T-helper 1 cell treated with Interleukin-12 subunit alpha and Interleukin-12 subunit beta and Interleukin-4 antibody, amounts not matched to agents 30 μg/mL and 1 μg/mL, for 36 hours (primary cell): ENCODE data around the gene PLA2G5.
"Not testable (repeated sequence)": the region's sequence is repeated elsewhere in the genome, so short reads cannot be mapped to it uniquely, and the experiment has no call there.

Experiments used
- H3K27ac Mint-ChIP-seq: one replicate; pipeline ENCODE4 v1.8.0; 2021; ENCODE audit warnings: mild to moderate bottlenecking, mixed read lengths
- H3K27me3 Mint-ChIP-seq: one replicate; pipeline ENCODE4 v1.8.0; 2021; ENCODE audit warnings: low read depth, mixed read lengths
- H3K36me3 Mint-ChIP-seq: one replicate; pipeline ENCODE4 v1.8.0; 2021; ENCODE audit warnings: low read depth, mixed read lengths
- H3K4me1 Mint-ChIP-seq: one replicate; pipeline ENCODE4 v1.8.0; 2021; ENCODE audit warnings: low read depth, mixed read lengths
- H3K4me3 Mint-ChIP-seq: one replicate; pipeline ENCODE4 v1.8.0; 2021; ENCODE audit warnings: mild to moderate bottlenecking, moderate library complexity, mixed read lengths
- H3K9me3 Mint-ChIP-seq: one replicate; pipeline ENCODE4 v1.8.0; 2021; ENCODE audit warnings: mixed read lengths

PLA2G5 gene

GRCh38 chr1:20130518-20130917 is 60.5 kb downstream of the PLA2G5 start:
- peaks cover 13% of the 10 kb centered on the region for H3K27me3 Mint-ChIP-seq
- H3K36me3 Mint-ChIP-seq, H3K4me1 Mint-ChIP-seq, H3K27ac Mint-ChIP-seq, H3K9me3 Mint-ChIP-seq, H3K4me3 Mint-ChIP-seq: not testable (repeated sequence)

- Mint-ChIP-seq H3K27me3 (peaks cover 9% of the 10 kb centered on the region), H3K4me1 (no peaks in the 10 kb centered on the region), H3K4me3 (no peak overlapping the region), H3K27ac (no peak overlapping the region), H3K36me3 (no peaks in the 10 kb centered on the region), H3K9me3 (no peaks in the 10 kb centered on the region)
These were observed 65.0 kb downstream of the PLA2G5 start for GRCh38 chr1:20134995-20135394.

GRCh38 chr1:20136249-20136648 is 66.3 kb downstream of the PLA2G5 start:
- no peak overlapping the region for H3K4me3 Mint-ChIP-seq
- peaks cover 8% of the 10 kb centered on the region for H3K27me3 Mint-ChIP-seq
- no peaks in the 10 kb centered on the region for H3K36me3 Mint-ChIP-seq
- no peak overlapping the region for H3K27ac Mint-ChIP-seq
- H3K9me3 Mint-ChIP-seq: no peaks in the 10 kb centered on the region
- no peaks in the 10 kb centered on the region for H3K4me1 Mint-ChIP-seq

GRCh38 chr1:20137055-20137454 is 67.1 kb downstream of the PLA2G5 start:
- Mint-ChIP-seq H3K4me3 (no peak overlapping the region), H3K9me3 (no peaks in the 10 kb centered on the region), H3K4me1 (no peaks in the 10 kb centered on the region), H3K27me3 (peaks cover 3% of the 10 kb centered on the region), H3K27ac (no peak overlapping the region), H3K36me3 (no peaks in the 10 kb centered on the region)

GRCh38 chr1:20137604-20138003 is 67.6 kb downstream of the PLA2G5 start:
- no peaks in the 10 kb centered on the region for H3K27me3 Mint-ChIP-seq

GRCh38 chr1:20138346-20138745 is 68.4 kb downstream of the PLA2G5 start:
- Mint-ChIP-seq H3K27ac (no peak overlapping the region), H3K36me3 (no peaks in the 10 kb centered on the region), H3K9me3 (no peaks in the 10 kb centered on the region), H3K4me1 (no peaks in the 10 kb centered on the region), H3K27me3 (no peaks in the 10 kb centered on the region), H3K4me3 (no peak overlapping the region)

More at GRCh38 chr1:20137604-20138003, 67.6 kb downstream of the PLA2G5 start:
- Mint-ChIP-seq H3K27ac (no peak overlapping the region), H3K9me3 (no peaks in the 10 kb centered on the region), H3K4me3 (no peak overlapping the region), H3K36me3 (no peaks in the 10 kb centered on the region), H3K4me1 (no peaks in the 10 kb centered on the region)

GRCh38 chr1:20138961-20139550 is 69.1 kb downstream of the PLA2G5 start, which contains the start of gene PLA2G2F:
TSS of gene PLA2G2F (plus strand) at chr1:20139323. CDS start at chr1:20139428, 105 bp downstream.
- H3K36me3 Mint-ChIP-seq: no peaks in the 10 kb centered on the region
- no peaks in the 10 kb centered on the region for H3K9me3 Mint-ChIP-seq
- H3K4me1 Mint-ChIP-seq: no peaks in the 10 kb centered on the region
- no peaks in the 10 kb centered on the region for H3K27me3 Mint-ChIP-seq
- H3K4me3 Mint-ChIP-seq: no peak within 1 kb of the TSS
- no peak within 1 kb of the TSS for H3K27ac Mint-ChIP-seq

- Mint-ChIP-seq H3K27me3 (no peaks in the 10 kb centered on the region), H3K9me3 (no peaks in the 10 kb centered on the region), H3K4me3 (no peak overlapping the region), H3K27ac (no peak overlapping the region), H3K36me3 (no peaks in the 10 kb centered on the region), H3K4me1 (no peaks in the 10 kb centered on the region)
These were observed 70.0 kb downstream of the PLA2G5 start for GRCh38 chr1:20139776-20140612.

GRCh38 chr1:20141001-20141400 is 71.0 kb downstream of the PLA2G5 start:
- no peak overlapping the region for H3K27ac Mint-ChIP-seq
- no peaks in the 10 kb centered on the region for H3K4me1 Mint-ChIP-seq
- H3K27me3 Mint-ChIP-seq: no peaks in the 10 kb centered on the region
- no peak overlapping the region for H3K4me3 Mint-ChIP-seq
- H3K9me3 Mint-ChIP-seq: no peaks in the 10 kb centered on the region
- H3K36me3 Mint-ChIP-seq: no peaks in the 10 kb centered on the region

GRCh38 chr1:20141466-20141865 is 71.5 kb downstream of the PLA2G5 start:
- no peak overlapping the region for H3K4me3 Mint-ChIP-seq
- H3K36me3 Mint-ChIP-seq: no peaks in the 10 kb centered on the region
- no peaks in the 10 kb centered on the region for H3K4me1 Mint-ChIP-seq
- H3K9me3 Mint-ChIP-seq: no peaks in the 10 kb centered on the region
- H3K27ac Mint-ChIP-seq: no peak overlapping the region
- H3K27me3 Mint-ChIP-seq: no peaks in the 10 kb centered on the region
